ENCODE results near the gene SH3BP4. TPM values are rescaled to one million over a fixed set of nuclear protein-coding genes. Genes with fewer than 3 reads are reported as not detected.

SH3BP4 gene
- total and polyA plus RNA-seq, 2 of the 8 experiments (the other 6 are each of a cell fraction or from before 2014, with no cell fraction given) = 28.3 to 35.4 TPM

GRCh38 chr2:235085476-235085875, 133.7 kb downstream of the SH3BP4 start (continued):
- TF ChIP-seq CHD2 (IDR thresholded peaks at IDR 0.05; ENCODE audit: low read length) = no peak
